HCT116 (cell line): ENCODE data around the gene KSR1. TPM values are rescaled to one million over a fixed set of nuclear protein-coding genes. Genes with fewer than 3 reads are reported as not detected.

Experiments
- ATAC-seq: fragments of 200-7000 bp; cut with Tn5 transposase; 2 replicates; pipeline ENCODE4 v1.9.1; 2020; ENCODE audit warnings: mild to moderate bottlenecking, moderate library complexity
- BruUV-seq: library from RNA; stranded (reverse); fragments of 400-500 nt; replicated peaks from 2 replicates; lab custom pipeline; 2021; lab: Mats Ljungman, UMichigan
- CTCF ChIA-PET: fragments of 300-600 bp; sonication (Branson Sonifier 250); formaldehyde crosslinking; loops from one replicate; lab custom pipeline; 2021; ENCODE audit warnings: antibody characterized with exemption; lab: Charles Lee
- POLR2A ChIA-PET: fragments of 300-600, 350-600 bp; sonication (Branson Sonifier 250); formaldehyde crosslinking; loops from one replicate; lab custom pipeline; 2021; ENCODE audit warnings: antibody characterized with exemption; lab: Charles Lee
- RAD21 ChIA-PET, 2 experiments: fragments of 300-600 bp; sonication (Branson Sonifier 250); formaldehyde crosslinking; loops; one replicate each; lab custom pipeline; 2023; ENCODE audit warnings: low total read pairs in 2 of 2; ENCODE audit not compliant: uncharacterized antibody in 2 of 2, unreplicated experiment in 2 of 2, low non-redundant PET in 1 of 2; lab: Charles Lee
- DNase-seq: peaks from one replicate; pipeline ENCODE4 v3.0.0-alpha.2; 2010; ENCODE audit warnings: low read depth, low spot score
- H2AFZ ChIP-seq: fragments of 200-600 bp; shearing (Covaris generic), sonication (generic); 2 replicates; pipeline ENCODE4 v1.6.1; 2017; ENCODE audit warnings: low read depth, mixed run types, mixed read lengths, antibody characterized with exemption, low read length; ENCODE audit not compliant: poor library complexity, severe bottlenecking
- H3K27ac ChIP-seq: 2 replicates; pipeline ENCODE4 v1.5.1; 2012; ENCODE audit warnings: low read depth, low read length
- H3K27me3 ChIP-seq: fragments of 200-600 bp; sonication (generic); 2 replicates; pipeline ENCODE4 v1.6.1; 2016; ENCODE audit warnings: mixed run types, low read length, mixed read lengths; ENCODE audit not compliant: insufficient read depth
- H3K36me3 ChIP-seq, 2 experiments: fragments of 200-500 bp in 1 of 2; fragments of 200-600 bp in 1 of 2; sonication (Bioruptor generic) in 1 of 2; sonication (generic) in 1 of 2; 2 replicates each; pipeline versions ENCODE4 v1.5.1 to v1.6.1; 2014 to 2016; ENCODE audit warnings: low read length in 2 of 2, inconsistent platforms in 1 of 2, mixed read lengths in 1 of 2, mixed run types in 1 of 2; ENCODE audit not compliant: insufficient read depth in 2 of 2, control insufficient read depth in 1 of 2
- H3K4me1 ChIP-seq, 2 experiments: fragments of 200-600 bp in 1 of 2; sonication (generic) in 1 of 2; 2 replicates each; pipeline versions ENCODE4 v1.5.1 to v1.6.1; 2012 to 2017; ENCODE audit warnings: low read length in 2 of 2, inconsistent platforms in 1 of 2, mild to moderate bottlenecking in 1 of 2, mixed read lengths in 1 of 2, mixed run types in 1 of 2, moderate library complexity in 1 of 2; ENCODE audit not compliant: insufficient read depth in 2 of 2, control insufficient read depth in 1 of 2
- H3K4me2 ChIP-seq: fragments of 200-600 bp; sonication (generic); 2 replicates; pipeline ENCODE4 v1.6.1; 2017; ENCODE audit warnings: mixed run types, low read length, mixed read lengths
- H3K4me3 ChIP-seq, 2 experiments: fragments of 200-600 bp in 1 of 2; sonication (generic) in 1 of 2; replicated peaks in 1 of 2; 2 replicates each; pipeline ENCODE4 v1.5.1; 2011 to 2016; ENCODE audit warnings: low read length in 2 of 2, control low read depth in 1 of 2, low read depth in 1 of 2, mild to moderate bottlenecking in 1 of 2, mixed read lengths in 1 of 2, mixed run types in 1 of 2
- H3K79me2 ChIP-seq: fragments of 200-600 bp; sonication (generic); 2 replicates; pipeline ENCODE4 v1.6.1; 2017; ENCODE audit warnings: mild to moderate bottlenecking, mixed run types, low read length, moderate library complexity, mixed read lengths; ENCODE audit not compliant: insufficient read depth
- H3K9ac ChIP-seq: fragments of 200-600 bp; sonication (generic); 2 replicates; pipeline ENCODE4 v1.6.1; 2016; ENCODE audit warnings: low read length, mixed read lengths
- H3K9me2 ChIP-seq: fragments of 200-600 bp; sonication (generic), shearing (Covaris generic); 2 replicates; pipeline ENCODE4 v1.6.1; 2017; ENCODE audit warnings: mixed run types, mild to moderate bottlenecking, moderate library complexity; ENCODE audit not compliant: insufficient read depth
- H3K9me3 ChIP-seq, 2 experiments: fragments of 200-500 bp in 1 of 2; fragments of 200-600 bp in 1 of 2; sonication (Bioruptor generic) in 1 of 2; sonication (generic) in 1 of 2; 2 replicates each; pipeline ENCODE4 v1.6.1; 2014 to 2017; ENCODE audit warnings: low read length in 2 of 2, mixed read lengths in 2 of 2, inconsistent platforms in 1 of 2, low read depth in 1 of 2, mild to moderate bottlenecking in 1 of 2, mixed run types in 1 of 2, moderate library complexity in 1 of 2; ENCODE audit not compliant: control insufficient read depth in 1 of 2, insufficient read depth in 1 of 2
- H4K20me1 ChIP-seq: fragments of 200-600 bp; sonication (generic), shearing (Covaris generic); 2 replicates; pipeline ENCODE4 v1.6.1; 2017; ENCODE audit warnings: mixed run types, mild to moderate bottlenecking, moderate library complexity; ENCODE audit not compliant: insufficient read depth
- CTCF ChIP-seq, 3 experiments: fragments of 200-600 bp in 1 of 3; sonication (generic) in 1 of 3; IDR thresholded peaks in 2 of 3; conservative IDR thresholded peaks in 1 of 3; 2 replicates each; pipeline ENCODE4 v1.5.1; 2012 to 2017; ENCODE audit warnings: low read depth in 2 of 3, low read length in 2 of 3, antibody characterized with exemption in 1 of 3, borderline replicate concordance in 1 of 3, control low read depth in 1 of 3, mild to moderate bottlenecking in 1 of 3, mixed read lengths in 1 of 3, mixed run types in 1 of 3, moderate library complexity in 1 of 3; ENCODE audit not compliant: insufficient read depth in 1 of 3
- ELF1 ChIP-seq: IDR thresholded peaks from 2 replicates; pipeline ENCODE4 v1.6.1; 2012; ENCODE audit warnings: low read depth, borderline replicate concordance
- EZH2phosphoT487 ChIP-seq: fragments of 200-600 bp; IDR thresholded peaks from 2 replicates; pipeline ENCODE4 v1.6.1; 2018; ENCODE audit warnings: antibody characterized with exemption, borderline replicate concordance
- FOSL1 ChIP-seq: IDR thresholded peaks from 2 replicates; pipeline ENCODE4 v1.6.1; 2012; ENCODE audit warnings: low read depth
- JUND ChIP-seq: IDR thresholded peaks from 2 replicates; pipeline ENCODE4 v1.6.1; 2012
- MAX ChIP-seq: IDR thresholded peaks from 2 replicates; pipeline ENCODE4 v1.6.1; 2012
- RAD21 ChIP-seq: IDR thresholded peaks from 2 replicates; pipeline ENCODE4 v1.6.1; 2012; ENCODE audit warnings: low read depth, mild to moderate bottlenecking
- SP1 ChIP-seq: IDR thresholded peaks from 2 replicates; pipeline ENCODE4 v1.6.1; 2012; ENCODE audit warnings: low read depth
- TCF7L2 ChIP-seq: IDR thresholded peaks from 2 replicates; pipeline ENCODE4 v1.7.0; 2011; ENCODE audit warnings: borderline replicate concordance, inconsistent platforms; ENCODE audit not compliant: insufficient read depth, insufficient read length; ENCODE audit errors: extremely low read depth
- ZFX ChIP-seq: fragments of 450-650 bp; IDR thresholded peaks from 2 replicates; pipeline ENCODE4 v1.6.1; 2017
- ZNF274 ChIP-seq: fragments of 200-500 bp; sonication (Bioruptor generic); IDR thresholded peaks from 2 replicates; pipeline ENCODE4 v1.6.1; 2014; ENCODE audit warnings: mild to moderate bottlenecking, low read depth, low read length, inconsistent platforms
- intact Hi-C: fragments of 100-400 bp; cut with micrococcal nuclease; formaldehyde crosslinking; loops from 2 replicates; pipeline ENCODE4 v1.10.0; 2022
- total RNA-seq: library from RNA; stranded (reverse); gene quantifications from one replicate; pipeline ENCODE4 v1.2.1, GENCODE V29; 2021; ENCODE audit not compliant: unreplicated experiment

KSR1 gene
- total RNA-seq, 1 experiment from 2014 or later, result 16.5 TPM

- ChIA-PET RAD21 (no interaction called here), CTCF (no interaction called here), POLR2A (no interaction called here)
- H3K27ac ChIP-seq, result no peak overlapping the region
- H3K4me1 ChIP-seq, result peaks cover 41 to 45% of the 10 kb centered on the region in 2 experiments
- no peak for TF ChIP-seq ZNF274
- no peak for TF ChIP-seq EZH2phosphoT487
- no peak for TF ChIP-seq JUND
- no peak for TF ChIP-seq SP1
- TF ChIP-seq ELF1, result no peak
- TF ChIP-seq MAX, result no peak
- TF ChIP-seq ZFX, result no peak
- TF ChIP-seq CTCF (IDR thresholded peaks at IDR 0.05 in 2 of 3, conservative IDR thresholded peaks at IDR 0.05 in 1 of 3; ENCODE audit: borderline replicate concordance in 1 of 3, insufficient read depth in 1 of 3, low read depth in 2 of 3, low read length in 2 of 3), result no peak
- TF ChIP-seq FOSL1, result no peak
- no peak for TF ChIP-seq RAD21
- TF ChIP-seq TCF7L2, result no peak
- H3K4me3 ChIP-seq, result no peak overlapping the region
- H3K4me2 ChIP-seq, result no peak overlapping the region
- no TSS peak for BruUV-seq
- no peaks in the 10 kb centered on the region for H3K36me3 ChIP-seq
- no peaks in the 10 kb centered on the region for H3K9me3 ChIP-seq
- no peak overlapping the region for H3K9ac ChIP-seq
- H3K27me3 ChIP-seq, result no peaks in the 10 kb centered on the region
- intact Hi-C loops, result loop anchor here (5.0 kb wide), 1 partner anchor 63 kb away; no protein-coding TSS in a partner anchor
- H3K9me2 ChIP-seq, result no peaks in the 10 kb centered on the region
- no peak overlapping the region for H2AFZ ChIP-seq
- H3K79me2 ChIP-seq, result no peaks in the 10 kb centered on the region
- DNase-seq, result no peak
- no peaks in the 10 kb centered on the region for H4K20me1 ChIP-seq
- no peak for ATAC-seq
Observed at GRCh38 chr17:27554911-27555310, 98.7 kb downstream of the KSR1 start.
